GM12872 (cell line): Measurements from ENCODE around the gene MYRF.

Experiments used
- TF ChIP-seq, protein P1 (sequence below): IDR thresholded peaks from 3 replicates; pipeline ENCODE4 v1.5.1; 2011; ENCODE audit warnings: low read depth, mild to moderate bottlenecking, low read length, moderate library complexity; ENCODE audit not compliant: insufficient read depth

MYRF gene

DNA sequence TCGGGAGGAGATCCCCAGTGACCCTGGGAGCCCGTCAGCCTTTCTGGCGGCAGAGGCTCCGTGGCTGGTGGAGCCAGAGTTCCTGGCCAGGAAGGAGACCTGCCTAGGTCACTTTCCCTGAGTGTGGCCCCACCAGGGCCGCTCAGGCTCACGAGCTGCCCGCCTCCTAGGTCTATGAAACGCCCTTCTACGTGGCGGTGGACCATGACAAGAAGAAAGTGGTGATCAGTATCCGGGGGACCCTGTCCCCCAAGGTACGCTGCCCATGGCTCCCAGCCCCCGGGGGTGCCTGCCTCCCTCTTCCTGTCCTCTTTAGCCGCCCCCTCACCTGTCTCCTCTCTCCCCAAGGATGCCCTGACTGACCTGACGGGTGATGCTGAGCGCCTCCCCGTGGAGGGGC is 17.0 kb upstream of the MYRF start:
- TF ChIP-seq, protein P1, sequence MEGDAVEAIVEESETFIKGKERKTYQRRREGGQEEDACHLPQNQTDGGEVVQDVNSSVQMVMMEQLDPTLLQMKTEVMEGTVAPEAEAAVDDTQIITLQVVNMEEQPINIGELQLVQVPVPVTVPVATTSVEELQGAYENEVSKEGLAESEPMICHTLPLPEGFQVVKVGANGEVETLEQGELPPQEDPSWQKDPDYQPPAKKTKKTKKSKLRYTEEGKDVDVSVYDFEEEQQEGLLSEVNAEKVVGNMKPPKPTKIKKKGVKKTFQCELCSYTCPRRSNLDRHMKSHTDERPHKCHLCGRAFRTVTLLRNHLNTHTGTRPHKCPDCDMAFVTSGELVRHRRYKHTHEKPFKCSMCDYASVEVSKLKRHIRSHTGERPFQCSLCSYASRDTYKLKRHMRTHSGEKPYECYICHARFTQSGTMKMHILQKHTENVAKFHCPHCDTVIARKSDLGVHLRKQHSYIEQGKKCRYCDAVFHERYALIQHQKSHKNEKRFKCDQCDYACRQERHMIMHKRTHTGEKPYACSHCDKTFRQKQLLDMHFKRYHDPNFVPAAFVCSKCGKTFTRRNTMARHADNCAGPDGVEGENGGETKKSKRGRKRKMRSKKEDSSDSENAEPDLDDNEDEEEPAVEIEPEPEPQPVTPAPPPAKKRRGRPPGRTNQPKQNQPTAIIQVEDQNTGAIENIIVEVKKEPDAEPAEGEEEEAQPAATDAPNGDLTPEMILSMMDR = no peak

DNA sequence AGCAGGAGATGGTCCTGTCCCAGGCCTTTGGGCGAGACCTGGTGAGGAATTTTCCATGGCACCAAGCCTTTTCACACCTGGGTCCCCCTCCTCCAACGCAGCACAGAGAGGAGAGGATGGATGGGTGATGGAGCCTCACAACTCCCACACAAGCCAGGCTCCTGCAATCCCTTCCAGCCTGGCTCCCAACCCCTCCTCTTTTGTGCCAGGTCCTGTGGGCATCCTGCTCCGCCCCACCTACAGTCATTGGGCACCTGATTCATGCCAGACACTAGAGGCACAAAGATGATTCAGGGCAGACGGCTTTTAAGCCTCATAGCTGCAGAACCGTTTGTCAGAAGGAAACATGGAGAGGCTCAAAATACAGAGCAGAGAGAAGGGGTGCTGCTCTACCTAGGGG is 16.1 kb upstream of the MYRF start:
- TF ChIP-seq, protein P1 = no peak

DNA sequence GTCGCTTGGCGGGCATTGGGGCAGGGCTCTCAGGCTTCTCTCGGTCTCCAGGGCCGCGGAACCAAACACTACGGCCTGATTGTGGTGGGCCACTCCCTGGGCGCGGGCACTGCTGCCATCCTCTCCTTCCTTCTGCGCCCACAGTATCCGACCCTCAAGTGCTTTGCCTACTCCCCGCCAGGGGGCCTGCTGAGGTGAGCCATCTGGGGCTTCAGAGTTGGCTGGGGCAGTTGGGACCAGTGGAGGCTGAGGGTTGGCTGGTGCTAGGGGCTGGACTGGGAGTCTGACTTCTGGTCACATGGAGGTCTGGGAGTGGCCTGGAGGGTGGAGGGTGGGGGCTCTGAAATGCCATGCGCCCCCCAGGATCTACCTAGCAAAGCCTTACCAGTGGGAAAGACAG is 15.3 kb upstream of the MYRF start:
- TF ChIP-seq, protein P1 = peak; percentile 56

DNA sequence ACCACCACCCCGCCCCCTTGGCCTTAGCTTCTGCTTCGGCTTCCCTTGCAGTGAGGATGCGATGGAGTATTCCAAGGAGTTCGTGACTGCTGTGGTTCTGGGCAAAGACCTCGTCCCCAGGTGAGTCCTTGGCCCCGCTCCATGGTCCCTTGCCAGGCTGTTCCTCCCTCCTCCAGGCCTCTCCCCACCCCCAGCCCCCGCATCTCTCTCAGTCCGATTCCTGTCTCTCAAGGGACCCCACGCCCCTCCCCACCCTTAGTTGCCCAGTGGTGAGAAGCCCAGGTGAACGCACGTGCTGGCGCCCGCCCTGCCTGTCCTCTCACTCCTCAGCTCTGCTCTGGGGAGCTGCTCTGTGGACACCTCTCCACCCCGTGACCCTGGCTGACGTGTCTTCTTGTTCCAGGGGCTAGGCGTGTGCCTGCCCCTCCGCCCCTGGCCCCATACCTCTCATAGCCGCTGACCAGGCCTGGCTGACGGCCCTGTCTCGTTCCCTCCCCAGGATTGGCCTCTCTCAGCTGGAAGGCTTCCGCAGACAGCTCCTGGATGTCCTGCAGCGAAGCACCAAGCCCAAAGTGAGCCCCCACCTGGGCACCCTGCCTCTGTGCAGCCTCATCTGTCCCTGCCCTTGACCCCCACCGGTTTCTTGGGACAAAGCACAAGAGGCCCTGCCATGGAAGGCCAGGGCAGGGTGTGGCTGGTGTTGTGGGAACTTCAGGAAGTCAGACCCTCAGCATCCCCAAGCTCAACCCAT is 14.6 kb upstream of the MYRF start:
- TF ChIP-seq, protein P1 = 0 out of 3 replicates have a peak, but pooled peaks have one; percentile 2

DNA sequence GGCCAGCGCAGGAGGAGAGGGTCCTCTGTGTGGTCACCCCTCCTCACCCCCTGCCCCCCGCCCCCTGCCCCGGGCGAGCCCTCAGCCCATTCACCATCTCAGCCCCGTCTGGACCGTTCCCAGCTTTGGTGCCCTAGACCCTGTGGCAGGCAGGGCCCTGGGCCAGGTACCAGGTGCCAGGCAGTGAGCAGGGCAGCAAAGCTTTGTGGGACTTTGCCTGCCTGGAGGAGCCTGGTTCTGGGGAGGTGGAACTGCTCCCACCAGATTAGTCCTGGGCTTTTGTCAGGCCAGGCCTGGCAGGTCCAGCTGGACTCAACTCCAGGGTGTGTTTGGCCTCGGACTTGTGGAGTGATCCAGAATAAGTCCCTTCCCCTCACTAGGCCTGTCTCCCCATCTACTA is 13.7 kb upstream of the MYRF start:
- TF ChIP-seq, protein P1 = no peak

DNA sequence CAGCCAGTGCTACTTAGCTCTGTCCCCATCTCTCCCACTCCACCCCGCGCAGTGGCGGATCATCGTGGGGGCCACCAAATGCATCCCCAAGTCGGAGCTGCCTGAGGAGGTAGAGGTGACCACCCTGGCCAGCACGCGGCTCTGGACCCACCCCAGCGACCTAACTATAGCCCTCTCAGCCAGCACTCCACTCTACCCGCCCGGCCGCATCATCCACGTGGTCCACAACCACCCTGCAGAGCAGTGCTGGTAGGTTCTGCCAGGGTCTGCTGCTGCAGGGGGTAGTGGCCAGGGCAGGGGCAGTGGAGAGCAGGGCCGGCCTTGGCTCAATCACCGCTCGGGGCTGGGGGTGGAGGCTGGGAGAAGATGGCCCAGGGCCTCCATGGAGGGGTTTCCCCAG is 13.0 kb upstream of the MYRF start:
- TF ChIP-seq, protein P1 = no peak

DNA sequence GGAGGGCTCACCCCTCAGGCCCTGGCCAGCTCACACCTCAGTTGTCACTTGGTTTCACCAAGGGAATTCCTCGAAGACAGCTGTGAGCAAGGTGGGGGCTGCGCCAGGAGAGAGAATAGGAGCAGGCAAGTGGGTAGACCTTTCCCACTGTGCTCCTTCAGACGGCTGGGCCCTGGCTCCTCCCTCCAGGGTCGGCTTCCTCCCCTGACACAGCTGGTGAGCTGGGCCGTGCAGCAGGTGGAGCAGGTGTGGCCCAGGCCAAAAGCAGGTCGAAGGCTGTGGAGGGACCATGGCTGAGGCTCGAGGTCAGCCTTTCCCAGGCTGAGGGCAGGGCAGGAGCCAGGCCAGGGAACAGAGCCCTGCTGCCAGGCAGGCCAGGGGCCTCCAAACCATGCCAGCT is 12.5 kb upstream of the MYRF start:
- TF ChIP-seq, protein P1 = no peak

DNA sequence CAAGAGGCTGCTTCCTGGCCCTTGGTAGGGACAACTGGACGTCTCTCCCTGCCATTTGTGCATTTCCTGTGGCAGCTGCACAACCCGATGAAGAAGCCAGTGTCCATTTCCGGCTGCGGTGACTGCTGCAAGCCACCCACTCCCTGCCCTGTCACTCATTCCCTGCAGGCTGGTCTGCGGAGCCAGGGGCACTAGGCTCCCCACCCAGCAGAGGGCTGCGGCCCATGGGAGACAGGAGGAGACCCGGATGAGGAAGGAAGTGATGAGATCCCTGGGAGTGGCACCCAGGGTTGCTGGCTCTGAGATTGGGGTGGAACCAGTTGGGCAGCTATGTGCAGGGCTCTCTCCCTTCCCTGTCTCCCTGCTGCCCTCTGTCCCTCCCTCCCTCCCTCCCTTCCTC is 10.0 kb upstream of the MYRF start:
- TF ChIP-seq, protein P1 = no peak
